PC-3 (cell line): ENCODE results near the gene STIM1.

Source experiments
- EZH2 ChIP-seq: fragments of 300-600 bp; sonication (generic); IDR thresholded peaks from one replicate; pipeline ENCODE4 v1.6.1; 2017; ENCODE audit warnings: antibody characterized with exemption, mild to moderate bottlenecking, low read length; ENCODE audit not compliant: unreplicated experiment
- TF ChIP-seq, protein P1 (sequence below): fragments of 300-600 bp; sonication (generic); conservative IDR thresholded peaks from 2 replicates; pipeline ENCODE4 v1.5.1; 2017; ENCODE audit warnings: antibody characterized with exemption, low read depth, mild to moderate bottlenecking, low read length

DNA sequence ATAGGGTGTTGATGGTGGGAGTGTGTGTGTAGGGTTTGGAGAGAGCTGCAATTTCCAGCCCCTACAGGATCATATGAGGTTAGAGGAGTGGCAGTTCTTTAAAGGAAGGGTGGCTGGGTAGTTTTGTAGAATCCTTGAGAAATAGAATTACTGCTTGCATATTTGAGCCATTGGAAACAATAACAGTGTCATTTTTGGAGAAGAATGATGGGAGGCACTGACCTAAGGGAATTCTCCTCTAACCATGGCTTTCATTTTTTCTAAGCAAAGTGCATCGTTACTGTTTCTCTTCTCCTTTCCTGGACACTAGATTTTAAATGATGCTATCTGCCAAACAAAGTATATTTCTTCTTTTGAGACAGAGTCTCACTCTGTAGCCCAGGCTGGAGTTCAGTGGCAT lies 172.3 kb downstream of the STIM1 start:
- TF ChIP-seq, protein P1, sequence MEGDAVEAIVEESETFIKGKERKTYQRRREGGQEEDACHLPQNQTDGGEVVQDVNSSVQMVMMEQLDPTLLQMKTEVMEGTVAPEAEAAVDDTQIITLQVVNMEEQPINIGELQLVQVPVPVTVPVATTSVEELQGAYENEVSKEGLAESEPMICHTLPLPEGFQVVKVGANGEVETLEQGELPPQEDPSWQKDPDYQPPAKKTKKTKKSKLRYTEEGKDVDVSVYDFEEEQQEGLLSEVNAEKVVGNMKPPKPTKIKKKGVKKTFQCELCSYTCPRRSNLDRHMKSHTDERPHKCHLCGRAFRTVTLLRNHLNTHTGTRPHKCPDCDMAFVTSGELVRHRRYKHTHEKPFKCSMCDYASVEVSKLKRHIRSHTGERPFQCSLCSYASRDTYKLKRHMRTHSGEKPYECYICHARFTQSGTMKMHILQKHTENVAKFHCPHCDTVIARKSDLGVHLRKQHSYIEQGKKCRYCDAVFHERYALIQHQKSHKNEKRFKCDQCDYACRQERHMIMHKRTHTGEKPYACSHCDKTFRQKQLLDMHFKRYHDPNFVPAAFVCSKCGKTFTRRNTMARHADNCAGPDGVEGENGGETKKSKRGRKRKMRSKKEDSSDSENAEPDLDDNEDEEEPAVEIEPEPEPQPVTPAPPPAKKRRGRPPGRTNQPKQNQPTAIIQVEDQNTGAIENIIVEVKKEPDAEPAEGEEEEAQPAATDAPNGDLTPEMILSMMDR = no peak
- no peak for TF ChIP-seq EZH2
